HepG2 (cell line): ENCODE data around the gene SUPT6H. TPM values are rescaled to one million over a fixed set of nuclear protein-coding genes. Genes with fewer than 3 reads are reported as not detected.

Experiments used
- ATAC-seq: fragments of 200-7000 bp; cut with Tn5 transposase; 3 replicates; pipeline ENCODE4 v1.9.1; 2020; ENCODE audit warnings: mild to moderate bottlenecking, moderate library complexity
- BruUV-seq: library from RNA; stranded (reverse); fragments of 400-500 nt; replicated peaks from 2 replicates; lab custom pipeline; 2021; lab: Mats Ljungman, UMichigan
- CTCF ChIA-PET: fragments of 300-600 bp; formaldehyde crosslinking; extraction: SDS; loops from one replicate; lab custom pipeline; 2021; ENCODE audit warnings: low total read pairs, inconsistent platforms, low intra/inter-chr PET ratio; lab: Yijun Ruan, JAX
- POLR2A ChIA-PET: fragments of 350-600 bp; sonication (Branson Sonifier 250); formaldehyde crosslinking; loops from one replicate; lab custom pipeline; 2020; ENCODE audit warnings: antibody characterized with exemption, inconsistent platforms; lab: Yijun Ruan, JAX
- DNase-seq: peaks from one replicate; pipeline ENCODE4 v3.0.0-alpha.2; 2015; ENCODE audit warnings: low spot score
- FAIRE-seq: peaks from 3 replicates; lab custom pipeline; 2011; peaks lifted over from hg19 to GRCh38; lab: Jason Lieb, UNC
- H2AFZ ChIP-seq: one replicate; pipeline ENCODE4 v1.6.1; 2011; ENCODE audit warnings: low read length, inconsistent platforms
- H3K27ac ChIP-seq: fragments of 300-600 bp; 3 replicates; pipeline ENCODE4 v1.8.0; 2011; ENCODE audit warnings: mixed run types, mild to moderate bottlenecking, mixed read lengths, low read length, inconsistent platforms; ENCODE audit not compliant: insufficient read depth; ENCODE audit errors: extremely low read length
- H3K27me3 ChIP-seq, 2 experiments: fragments of 200-600 bp in 1 of 2; 2 replicates in 1 of 2; 3 replicates in 1 of 2; pipeline versions ENCODE4 v1.6.0 to v1.8.0; 2011; ENCODE audit warnings: low read length in 2 of 2, mild to moderate bottlenecking in 2 of 2, moderate library complexity in 2 of 2, inconsistent platforms in 1 of 2; ENCODE audit not compliant: insufficient read depth in 2 of 2, control insufficient read depth in 1 of 2
- H3K36me3 ChIP-seq, 2 experiments: fragments of 200-600 bp in 1 of 2; replicated peaks in 1 of 2; 2 replicates in 1 of 2; 3 replicates in 1 of 2; pipeline versions ENCODE4 v1.5.1 to v1.8.0; 2011; ENCODE audit warnings: low read length in 2 of 2, inconsistent platforms in 1 of 2; ENCODE audit not compliant: insufficient read depth in 2 of 2, control insufficient read depth in 1 of 2
- H3K4me1 ChIP-seq: 2 replicates; pipeline ENCODE4 v1.5.1; 2012; ENCODE audit warnings: low read length, inconsistent platforms; ENCODE audit not compliant: insufficient read depth
- H3K4me2 ChIP-seq: 2 replicates; pipeline ENCODE4 v1.6.0; 2011; ENCODE audit warnings: low read depth, low read length, inconsistent platforms
- H3K4me3 ChIP-seq, 3 experiments: fragments of 200-600 bp in 1 of 3; sonication (generic), shearing (Covaris generic) in 1 of 3; replicated peaks in 1 of 3; 2 replicates each; pipeline ENCODE4 v1.5.1; 2011 to 2016; ENCODE audit warnings: low read length in 3 of 3, inconsistent platforms in 2 of 3, low read depth in 2 of 3, mild to moderate bottlenecking in 2 of 3, control low read depth in 1 of 3, mixed read lengths in 1 of 3; ENCODE audit not compliant: insufficient read depth in 1 of 3
- H3K79me2 ChIP-seq: one replicate; pipeline ENCODE4 v1.6.1; 2011; ENCODE audit warnings: low read length, inconsistent platforms; ENCODE audit not compliant: insufficient read depth
- H3K9ac ChIP-seq: 2 replicates; pipeline ENCODE4 v1.6.0; 2011; ENCODE audit warnings: mild to moderate bottlenecking, low read depth, low read length, inconsistent platforms; ENCODE audit not compliant: insufficient read depth
- H3K9me3 ChIP-seq: 2 replicates; pipeline ENCODE4 v1.5.1; 2012; ENCODE audit warnings: mild to moderate bottlenecking, low read length
- H4K20me1 ChIP-seq: 2 replicates; pipeline ENCODE4 v1.6.0; 2011; ENCODE audit warnings: inconsistent platforms, mild to moderate bottlenecking, low read length, moderate library complexity; ENCODE audit not compliant: insufficient read depth
- ADNP ChIP-seq: sonication (generic); formaldehyde crosslinking; IDR thresholded peaks from 2 replicates; pipeline ENCODE4 v1.4.0; 2020; ENCODE audit warnings: missing genetic modification reagents
- PCBP2 ChIP-seq: fragments of 200-400 bp; formaldehyde crosslinking; optimal IDR thresholded peaks from 2 replicates; pipeline ENCODE3; 2018; ENCODE audit warnings: low read length, low read depth; ENCODE audit not compliant: poor library complexity, severe bottlenecking
- RAD21 ChIP-seq: fragments of 450-650 bp; formaldehyde crosslinking; IDR thresholded peaks from 2 replicates; pipeline ENCODE4 v1.5.0; 2020; ENCODE audit warnings: mild to moderate bottlenecking
- SRY ChIP-seq: sonication (generic); formaldehyde crosslinking; IDR thresholded peaks from 2 replicates; pipeline ENCODE4 v1.8.0; 2022; ENCODE audit warnings: mild to moderate bottlenecking, missing genetic modification reagents
- TBX3 ChIP-seq: fragments of 450-650 bp; IDR thresholded peaks from 2 replicates; pipeline ENCODE4 v1.6.1; 2017; ENCODE audit warnings: antibody characterized with exemption, mild to moderate bottlenecking, inconsistent platforms, borderline replicate concordance
- ZBTB25 ChIP-seq: IDR thresholded peaks from 2 replicates; pipeline ENCODE4 v1.6.1; 2018; ENCODE audit warnings: missing genetic modification reagents
- ZNF225 ChIP-seq: sonication (generic); formaldehyde crosslinking; IDR thresholded peaks from 2 replicates; pipeline ENCODE4 v1.4.0; 2020; ENCODE audit warnings: mild to moderate bottlenecking, missing genetic modification reagents
- ZNF230 ChIP-seq: sonication (generic); formaldehyde crosslinking; IDR thresholded peaks from 2 replicates; pipeline ENCODE4 v1.4.0; 2020; ENCODE audit warnings: mild to moderate bottlenecking, missing genetic modification reagents
- ZNF24 ChIP-seq: fragments of 450-650 bp; IDR thresholded peaks from 2 replicates; pipeline ENCODE4 v1.6.1; 2017; ENCODE audit warnings: antibody characterized with exemption, mild to moderate bottlenecking
- ZNF790 ChIP-seq: sonication (generic); formaldehyde crosslinking; IDR thresholded peaks from 2 replicates; pipeline ENCODE4 v1.8.0; 2022; ENCODE audit warnings: missing genetic modification reagents, mild to moderate bottlenecking, borderline replicate concordance
- ZSCAN29 ChIP-seq: sonication (generic); formaldehyde crosslinking; conservative IDR thresholded peaks from 2 replicates; pipeline ENCODE4 v1.4.0; 2020; ENCODE audit warnings: mild to moderate bottlenecking, missing genetic modification reagents
- WGBS: methylation state at CpG from one replicate; pipeline ENCODE4 v1.1.6; 2017; ENCODE audit warnings: low lambda C conversion rate; 5-methylcytosine and 5-hydroxymethylcytosine counted together
- in situ Hi-C: cut with HindIII; loops from 2 replicates; pipeline ENCODE4 v1.10.0; 2017; ENCODE audit warnings: low pct_unique_long_range_greater_than_20kb; ENCODE audit not compliant: extremely low pct_ligation_motif_present
- intact Hi-C: fragments of 100-400 bp; cut with micrococcal nuclease; formaldehyde crosslinking; loops from one replicate; pipeline ENCODE4 v1.10.0; 2022; ENCODE audit not compliant: unreplicated experiment
- polyA plus RNA-seq, 8 experiments: library from polyadenylated mRNA; depleted of rRNA in 3 of 8; stranded (reverse) in 7 of 8; unstranded in 1 of 8; fragments of >200 nt; fragmentation: Illumina TruSeq in 4 of 8; extraction: Trizol in 4 of 8; gene quantifications; 2 replicates each; pipeline versions ENCODE4 v1.2.1 to v1.2.3, GENCODE V29; 2011 to 2016; ENCODE audit warnings: low read depth in 4 of 8, missing spikeins in 1 of 8, mixed read lengths in 1 of 8; ENCODE audit not compliant: insufficient read depth in 1 of 8
- total RNA-seq, 5 experiments: library from RNA; depleted of rRNA; stranded (reverse); fragments of >200 nt; fragmentation: Illumina TruSeq; extraction: Trizol; gene quantifications; 2 replicates each; pipeline ENCODE4 v1.2.3, GENCODE V29; 2016; ENCODE audit warnings: low read depth in 1 of 5
- TF ChIP-seq, protein P1 (sequence below): sonication (generic); formaldehyde crosslinking; IDR thresholded peaks from 2 replicates; pipeline ENCODE4 v1.5.0; 2020; ENCODE audit warnings: missing genetic modification reagents
- TF ChIP-seq, protein P2 (sequence below): IDR thresholded peaks from 2 replicates; pipeline ENCODE4 v1.6.1; 2012; ENCODE audit warnings: low read length, improper control_type of control experiment
- TF ChIP-seq, protein P3 (sequence below): sonication (generic); formaldehyde crosslinking; conservative IDR thresholded peaks from 2 replicates; pipeline ENCODE4 v1.8.0; 2022; ENCODE audit warnings: missing genetic modification reagents

The SUPT6H gene
- total and polyA plus RNA-seq, 2 of the 13 experiments (the other 11 are each of a cell fraction or from before 2014, with no cell fraction given) = 32.7 to 39.9 TPM

GRCh38 chr17:28612531-28612930, 49.5 kb upstream of the SUPT6H start (continued):
- no peak for TF ChIP-seq PCBP2
- no peak for TF ChIP-seq TBX3
- no peak for TF ChIP-seq ADNP
- TF ChIP-seq, protein P1, sequence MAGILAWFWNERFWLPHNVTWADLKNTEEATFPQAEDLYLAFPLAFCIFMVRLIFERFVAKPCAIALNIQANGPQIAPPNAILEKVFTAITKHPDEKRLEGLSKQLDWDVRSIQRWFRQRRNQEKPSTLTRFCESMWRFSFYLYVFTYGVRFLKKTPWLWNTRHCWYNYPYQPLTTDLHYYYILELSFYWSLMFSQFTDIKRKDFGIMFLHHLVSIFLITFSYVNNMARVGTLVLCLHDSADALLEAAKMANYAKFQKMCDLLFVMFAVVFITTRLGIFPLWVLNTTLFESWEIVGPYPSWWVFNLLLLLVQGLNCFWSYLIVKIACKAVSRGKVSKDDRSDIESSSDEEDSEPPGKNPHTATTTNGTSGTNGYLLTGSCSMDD (CRISPR knock-in tag) = no peak

- no peak overlapping the region for H2AFZ ChIP-seq
- POLR2A ChIA-PET = interaction anchor here (0.5 to 1.6 kb wide), 3 partner anchors 11 to 62 kb away, joined by 3 to 5 read pairs (median 3); no protein-coding TSS in a partner anchor
- WGBS = 78% methylated on average over 6 of the region's 6 CpGs
- in situ Hi-C loops = loop anchor here (5.0 kb wide), 1 partner anchor 121 kb away; no protein-coding TSS in a partner anchor
- no peak overlapping the region for H3K4me2 ChIP-seq
- no TSS peak for BruUV-seq
- no peaks in the 10 kb centered on the region for H4K20me1 ChIP-seq
- CTCF ChIA-PET = interaction anchor here (0.8 to 1.3 kb wide), 3 partner anchors 65 to 119 kb away, joined by 4 to 5 read pairs (median 5); no protein-coding TSS in a partner anchor
- no peak overlapping the region for H3K9ac ChIP-seq
- intact Hi-C loops = loop anchor here (1.0 to 2.0 kb wide), 2 partner anchors 64 to 119 kb away; no protein-coding TSS in a partner anchor
- H3K27ac ChIP-seq = no peak overlapping the region
- DNase-seq = peak; percentile 52
- peak; percentile 81 for ATAC-seq
- H3K27me3 ChIP-seq = no peaks in the 10 kb centered on the region
- peak; percentile 49 for FAIRE-seq
- H3K79me2 ChIP-seq = no peaks in the 10 kb centered on the region
- H3K4me3 ChIP-seq = no peak overlapping the region
- H3K9me3 ChIP-seq = no peaks in the 10 kb centered on the region
- no peaks in the 10 kb centered on the region for H3K4me1 ChIP-seq
- H3K36me3 ChIP-seq = peaks cover 29 to 47% of the 10 kb centered on the region in 2 experiments; a peak in 4 of 5 replicates
- no peak for TF ChIP-seq ZNF225 (CRISPR knock-in tag)
- no peak for TF ChIP-seq ZSCAN29 (CRISPR knock-in tag)
- TF ChIP-seq ZNF24 = no peak
- TF ChIP-seq, protein P2, sequence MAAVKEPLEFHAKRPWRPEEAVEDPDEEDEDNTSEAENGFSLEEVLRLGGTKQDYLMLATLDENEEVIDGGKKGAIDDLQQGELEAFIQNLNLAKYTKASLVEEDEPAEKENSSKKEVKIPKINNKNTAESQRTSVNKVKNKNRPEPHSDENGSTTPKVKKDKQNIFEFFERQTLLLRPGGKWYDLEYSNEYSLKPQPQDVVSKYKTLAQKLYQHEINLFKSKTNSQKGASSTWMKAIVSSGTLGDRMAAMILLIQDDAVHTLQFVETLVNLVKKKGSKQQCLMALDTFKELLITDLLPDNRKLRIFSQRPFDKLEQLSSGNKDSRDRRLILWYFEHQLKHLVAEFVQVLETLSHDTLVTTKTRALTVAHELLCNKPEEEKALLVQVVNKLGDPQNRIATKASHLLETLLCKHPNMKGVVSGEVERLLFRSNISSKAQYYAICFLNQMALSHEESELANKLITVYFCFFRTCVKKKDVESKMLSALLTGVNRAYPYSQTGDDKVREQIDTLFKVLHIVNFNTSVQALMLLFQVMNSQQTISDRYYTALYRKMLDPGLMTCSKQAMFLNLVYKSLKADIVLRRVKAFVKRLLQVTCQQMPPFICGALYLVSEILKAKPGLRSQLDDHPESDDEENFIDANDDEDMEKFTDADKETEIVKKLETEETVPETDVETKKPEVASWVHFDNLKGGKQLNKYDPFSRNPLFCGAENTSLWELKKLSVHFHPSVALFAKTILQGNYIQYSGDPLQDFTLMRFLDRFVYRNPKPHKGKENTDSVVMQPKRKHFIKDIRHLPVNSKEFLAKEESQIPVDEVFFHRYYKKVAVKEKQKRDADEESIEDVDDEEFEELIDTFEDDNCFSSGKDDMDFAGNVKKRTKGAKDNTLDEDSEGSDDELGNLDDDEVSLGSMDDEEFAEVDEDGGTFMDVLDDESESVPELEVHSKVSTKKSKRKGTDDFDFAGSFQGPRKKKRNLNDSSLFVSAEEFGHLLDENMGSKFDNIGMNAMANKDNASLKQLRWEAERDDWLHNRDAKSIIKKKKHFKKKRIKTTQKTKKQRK = no peak
- TF ChIP-seq, protein P3, sequence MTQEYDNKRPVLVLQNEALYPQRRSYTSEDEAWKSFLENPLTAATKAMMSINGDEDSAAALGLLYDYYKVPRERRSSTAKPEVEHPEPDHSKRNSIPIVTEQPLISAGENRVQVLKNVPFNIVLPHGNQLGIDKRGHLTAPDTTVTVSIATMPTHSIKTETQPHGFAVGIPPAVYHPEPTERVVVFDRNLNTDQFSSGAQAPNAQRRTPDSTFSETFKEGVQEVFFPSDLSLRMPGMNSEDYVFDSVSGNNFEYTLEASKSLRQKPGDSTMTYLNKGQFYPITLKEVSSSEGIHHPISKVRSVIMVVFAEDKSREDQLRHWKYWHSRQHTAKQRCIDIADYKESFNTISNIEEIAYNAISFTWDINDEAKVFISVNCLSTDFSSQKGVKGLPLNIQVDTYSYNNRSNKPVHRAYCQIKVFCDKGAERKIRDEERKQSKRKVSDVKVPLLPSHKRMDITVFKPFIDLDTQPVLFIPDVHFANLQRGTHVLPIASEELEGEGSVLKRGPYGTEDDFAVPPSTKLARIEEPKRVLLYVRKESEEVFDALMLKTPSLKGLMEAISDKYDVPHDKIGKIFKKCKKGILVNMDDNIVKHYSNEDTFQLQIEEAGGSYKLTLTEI (CRISPR knock-in tag) = no peak
- no peak for TF ChIP-seq ZBTB25 (CRISPR knock-in tag)
- TF ChIP-seq SRY (CRISPR knock-in tag) = no peak
- TF ChIP-seq RAD21 (CRISPR knock-in tag) = peak; percentile 38; the same call in 1 of the 2 replicates
- no peak for TF ChIP-seq ZNF790
- TF ChIP-seq ZNF230 (CRISPR knock-in tag) = no peak
Measured at GRCh38 chr17:28612936-28613872, 48.8 kb upstream of the SUPT6H start.
